ENCODE measurements around the gene LRRC8B.

Gene LRRC8B

GRCh38 chr1:89565521-89565920 lies 40.9 kb downstream of the LRRC8B start:
- no peak for TF ChIP-seq CTCF (conservative IDR thresholded peaks at IDR 0.05)
- H3K27ac ChIP-seq, result no peak overlapping the region

- H3K27ac ChIP-seq, result no peak overlapping the region
- no peak for TF ChIP-seq CTCF (conservative IDR thresholded peaks at IDR 0.05)
Measured at GRCh38 chr1:89566761-89567174, 42.1 kb downstream of the LRRC8B start.

GRCh38 chr1:89567797-89568196 lies 43.2 kb downstream of the LRRC8B start:
- TF ChIP-seq CTCF (conservative IDR thresholded peaks at IDR 0.05), result no peak
- no peak overlapping the region for H3K27ac ChIP-seq

GRCh38 chr1:89573410-89573809 lies 48.8 kb downstream of the LRRC8B start:
- H3K27ac ChIP-seq, result no peak overlapping the region
- TF ChIP-seq CTCF (conservative IDR thresholded peaks at IDR 0.05), result no peak

GRCh38 chr1:89574621-89575020 lies 50.0 kb downstream of the LRRC8B start:
- no peak for TF ChIP-seq CTCF (conservative IDR thresholded peaks at IDR 0.05)
- no peak overlapping the region for H3K27ac ChIP-seq

GRCh38 chr1:89575207-89575606 lies 50.6 kb downstream of the LRRC8B start:
- TF ChIP-seq CTCF (conservative IDR thresholded peaks at IDR 0.05), result no peak
- no peak overlapping the region for H3K27ac ChIP-seq

- H3K27ac ChIP-seq, result no peak overlapping the region
- no peak for TF ChIP-seq CTCF (conservative IDR thresholded peaks at IDR 0.05)
Measured at GRCh38 chr1:89576013-89576412, 51.4 kb downstream of the LRRC8B start.

- no peak overlapping the region for H3K27ac ChIP-seq
- no peak for TF ChIP-seq CTCF (conservative IDR thresholded peaks at IDR 0.05)
Measured at GRCh38 chr1:89578151-89578550, 53.5 kb downstream of the LRRC8B start.

Data from VCaP (cell line).